Stimulated activated CD8-positive, alpha-beta memory T cell treated with anti-CD3 and anti-CD28 coated beads, Interleukin-12 subunit alpha, Interleukin-12 subunit beta, amount 100 ng/mL, for 1 hour (primary cell): ENCODE measurements around the gene SMARCC1.
"Not testable (repeated sequence)": the region's sequence is repeated elsewhere in the genome, so short reads cannot be mapped to it uniquely, and the experiment has no call there.

ENCODE experiments used
- DNase-seq: peaks from one replicate; pipeline ENCODE4 v3.0.0-alpha.2; 2020; ENCODE audit warnings: low read depth

The SMARCC1 gene

GRCh38 chr3:47781685-47782445 lies at the start of gene SMARCC1:
Gene SMARCC1 (minus strand): TSS chr3:47781893. CDS start chr3:47781797, 96 bp downstream.
- DNase-seq: peak; percentile 96

- not testable (repeated sequence) for DNase-seq
Measured at GRCh38 chr3:47829482-47829881, 47.8 kb upstream of the SMARCC1 start.

GRCh38 chr3:47825590-47825989 lies 43.9 kb upstream of the SMARCC1 start:
- no peak for DNase-seq

- peak; percentile 52 for DNase-seq
Measured at GRCh38 chr3:47824541-47825473, 43.1 kb upstream of the SMARCC1 start.

GRCh38 chr3:47817609-47818008 lies 35.9 kb upstream of the SMARCC1 start:
- DNase-seq: no peak

GRCh38 chr3:47813551-47814177 lies 32.0 kb upstream of the SMARCC1 start:
- DNase-seq: no peak

GRCh38 chr3:47804577-47804976 lies 22.9 kb upstream of the SMARCC1 start:
- no peak for DNase-seq

GRCh38 chr3:47803480-47804025 lies 21.9 kb upstream of the SMARCC1 start:
- DNase-seq: no peak

GRCh38 chr3:47802734-47803479 lies 21.2 kb upstream of the SMARCC1 start, which contains the start of gene DHX30:
Gene DHX30 (plus strand): TSS chr3:47803138. CDS start chr3:47810684, 7,546 bp downstream.
- peak; percentile 75 for DNase-seq

GRCh38 chr3:47799733-47800132 lies 18.0 kb upstream of the SMARCC1 start:
- no peak for DNase-seq

GRCh38 chr3:47794544-47794943 lies 12.9 kb upstream of the SMARCC1 start:
- no peak for DNase-seq

- no peak for DNase-seq
Measured at GRCh38 chr3:47792699-47793098, 11.0 kb upstream of the SMARCC1 start.

GRCh38 chr3:47791193-47791855 lies 9.6 kb upstream of the SMARCC1 start:
- no peak for DNase-seq

GRCh38 chr3:47783673-47784072 lies 2.0 kb upstream of the SMARCC1 start:
- no peak for DNase-seq

- no peak for DNase-seq
Measured at GRCh38 chr3:47782446-47783308, 984 bp upstream of the SMARCC1 start.

GRCh38 chr3:47780741-47781684 lies 680 bp downstream of the SMARCC1 start:
- peak; percentile 40 for DNase-seq

- DNase-seq: no peak
Measured at GRCh38 chr3:47778746-47779145, 2.9 kb downstream of the SMARCC1 start.

GRCh38 chr3:47772788-47773187 lies 8.9 kb downstream of the SMARCC1 start:
- no peak for DNase-seq

- DNase-seq: no peak
Measured at GRCh38 chr3:47772047-47772446, 9.6 kb downstream of the SMARCC1 start.
